Measurements from ENCODE around the gene ZNF783.

Gene ZNF783

GRCh38 chr7:149296368-149296767 is 34.4 kb downstream of the ZNF783 start:
- DNase-seq (ENCODE audit: low read depth), result no peak

GRCh38 chr7:149297034-149297755 is 35.2 kb downstream of the ZNF783 start:
- H3K4me3 ChIP-seq (ENCODE audit: low read length), result no peak overlapping the region
- TF ChIP-seq CTCF (IDR thresholded peaks at IDR 0.05; ENCODE audit: insufficient read depth, low read depth, low read length, missing control alignments), result no peak
- no peak for DNase-seq (ENCODE audit: low read depth)

More at GRCh38 chr7:149296368-149296767, 34.4 kb downstream of the ZNF783 start:
- TF ChIP-seq CTCF (IDR thresholded peaks at IDR 0.05; ENCODE audit: insufficient read depth, low read depth, low read length, missing control alignments), result no peak
- no peak overlapping the region for H3K4me3 ChIP-seq (ENCODE audit: low read length)

- no peak overlapping the region for H3K4me3 ChIP-seq (ENCODE audit: low read length)
- no peak for DNase-seq (ENCODE audit: low read depth)
These were observed 38.8 kb downstream of the ZNF783 start for GRCh38 chr7:149300620-149301285.

GRCh38 chr7:149302222-149302621 is 40.2 kb downstream of the ZNF783 start:
- DNase-seq (ENCODE audit: low read depth), result no peak
- H3K4me3 ChIP-seq (ENCODE audit: low read length), result no peak overlapping the region
- TF ChIP-seq CTCF (IDR thresholded peaks at IDR 0.05; ENCODE audit: insufficient read depth, low read depth, low read length, missing control alignments), result no peak

More at GRCh38 chr7:149300620-149301285, 38.8 kb downstream of the ZNF783 start:
- TF ChIP-seq CTCF (IDR thresholded peaks at IDR 0.05; ENCODE audit: insufficient read depth, low read depth, low read length, missing control alignments), result no peak

GRCh38 chr7:149302865-149303264 is 40.9 kb downstream of the ZNF783 start:
- no peak overlapping the region for H3K4me3 ChIP-seq (ENCODE audit: low read length)
- TF ChIP-seq CTCF (IDR thresholded peaks at IDR 0.05; ENCODE audit: insufficient read depth, low read depth, low read length, missing control alignments), result no peak
- DNase-seq (ENCODE audit: low read depth), result no peak

GRCh38 chr7:149304006-149304405 is 42.0 kb downstream of the ZNF783 start:
- no peak for DNase-seq (ENCODE audit: low read depth)
- TF ChIP-seq CTCF (IDR thresholded peaks at IDR 0.05; ENCODE audit: insufficient read depth, low read depth, low read length, missing control alignments), result no peak
- H3K4me3 ChIP-seq (ENCODE audit: low read length), result no peak overlapping the region

Measured in epithelial cell of esophagus (primary cell).